Panc1 (cell line): ENCODE results near the gene ESR1. TPM values are rescaled to one million over a fixed set of nuclear protein-coding genes. Genes with fewer than 3 reads are reported as not detected.

Experiments
- ATAC-seq: fragments of 200-7000 bp; cut with Tn5 transposase; 2 replicates; pipeline ENCODE4 v1.9.1; 2020; ENCODE audit warnings: mild to moderate bottlenecking, moderate library complexity
- BruUV-seq: library from RNA; stranded (reverse); fragments of 400-500 nt; replicated peaks from 2 replicates; lab custom pipeline; 2021; lab: Mats Ljungman, UMichigan
- CTCF ChIA-PET: fragments of 300-600 bp; sonication (Branson Sonifier 250); formaldehyde crosslinking; loops from one replicate; lab custom pipeline; 2022; ENCODE audit warnings: antibody characterized with exemption; lab: Charles Lee
- POLR2A ChIA-PET: fragments of 300-600 bp; sonication (Branson Sonifier 250); formaldehyde crosslinking; loops from one replicate; lab custom pipeline; 2022; ENCODE audit warnings: antibody characterized with exemption; lab: Charles Lee
- DNase-seq: peaks from one replicate; pipeline ENCODE4 v3.0.0-alpha.2; 2010; ENCODE audit warnings: low read depth, low spot score
- H3K27ac ChIP-seq: 2 replicates; pipeline ENCODE4 v1.5.1; 2011; ENCODE audit warnings: mild to moderate bottlenecking, low read length, inconsistent platforms
- H3K27me3 ChIP-seq: fragments of 200-500 bp; sonication (Bioruptor generic); 2 replicates; pipeline ENCODE4 v1.6.0; 2014; ENCODE audit warnings: low read length, inconsistent platforms; ENCODE audit not compliant: control insufficient read depth, insufficient read depth
- H3K36me3 ChIP-seq: fragments of 200-500 bp; sonication (Bioruptor generic); 2 replicates; pipeline ENCODE4 v1.5.1; 2014; ENCODE audit warnings: inconsistent platforms, mild to moderate bottlenecking, low read length, moderate library complexity; ENCODE audit not compliant: control insufficient read depth, insufficient read depth
- H3K4me1 ChIP-seq: 2 replicates; pipeline ENCODE4 v1.5.1; 2011; ENCODE audit warnings: inconsistent platforms, mild to moderate bottlenecking, low read length, moderate library complexity; ENCODE audit not compliant: control insufficient read depth, insufficient read depth
- H3K4me3 ChIP-seq, 2 experiments: 2 replicates each; pipeline ENCODE4 v1.5.1; 2011 to 2012; ENCODE audit warnings: low read depth in 2 of 2, low read length in 2 of 2, mild to moderate bottlenecking in 2 of 2, inconsistent platforms in 1 of 2, moderate library complexity in 1 of 2
- H3K9me3 ChIP-seq: fragments of 200-500 bp; sonication (Bioruptor generic); 2 replicates; pipeline ENCODE4 v1.5.1; 2014; ENCODE audit warnings: low read depth, mild to moderate bottlenecking, inconsistent platforms, low read length, moderate library complexity; ENCODE audit not compliant: control insufficient read depth, insufficient read depth
- POLR2AphosphoS5 ChIP-seq: IDR thresholded peaks from 2 replicates; pipeline ENCODE4 v1.6.1; 2012; ENCODE audit warnings: mild to moderate bottlenecking, low read depth, low read length, moderate library complexity
- SIN3A ChIP-seq: IDR thresholded peaks from 2 replicates; pipeline ENCODE4 v1.6.1; 2012; ENCODE audit warnings: low read depth, mild to moderate bottlenecking, low read length, moderate library complexity, borderline replicate concordance; ENCODE audit not compliant: insufficient read depth
- TCF7L2 ChIP-seq: IDR thresholded peaks from 2 replicates; pipeline ENCODE4 v1.6.1; 2011; ENCODE audit warnings: mild to moderate bottlenecking, low read depth, low read length, inconsistent platforms
- in situ Hi-C: cut with HindIII; loops from 2 replicates; pipeline ENCODE4 v1.10.0; 2016; ENCODE audit warnings: low sequenced_read_pairs, low pct_unique_long_range_greater_than_20kb
- intact Hi-C: fragments of 100-400 bp; cut with micrococcal nuclease; formaldehyde crosslinking; loops from one replicate; pipeline ENCODE4 v1.10.0; 2022; ENCODE audit not compliant: unreplicated experiment
- total RNA-seq: library from RNA; stranded (reverse); gene quantifications from one replicate; pipeline ENCODE4 v1.2.1, GENCODE V29; 2021; ENCODE audit not compliant: unreplicated experiment
- TF ChIP-seq, protein P1 (sequence below): fragments of 450-650 bp; IDR thresholded peaks from 2 replicates; pipeline ENCODE4 v1.5.1; 2017; ENCODE audit warnings: mild to moderate bottlenecking
- TF ChIP-seq, protein P2 (sequence below), 2 experiments: IDR thresholded peaks; 2 replicates each; pipeline ENCODE4 v1.6.1; 2011 to 2012; ENCODE audit warnings: low read depth in 2 of 2, control low read depth in 1 of 2, low read length in 1 of 2, mild to moderate bottlenecking in 1 of 2, moderate library complexity in 1 of 2; ENCODE audit not compliant: insufficient read depth in 1 of 2

The ESR1 gene
- total RNA-seq, 1 experiment from 2014 or later: 0.03 TPM

DNA sequence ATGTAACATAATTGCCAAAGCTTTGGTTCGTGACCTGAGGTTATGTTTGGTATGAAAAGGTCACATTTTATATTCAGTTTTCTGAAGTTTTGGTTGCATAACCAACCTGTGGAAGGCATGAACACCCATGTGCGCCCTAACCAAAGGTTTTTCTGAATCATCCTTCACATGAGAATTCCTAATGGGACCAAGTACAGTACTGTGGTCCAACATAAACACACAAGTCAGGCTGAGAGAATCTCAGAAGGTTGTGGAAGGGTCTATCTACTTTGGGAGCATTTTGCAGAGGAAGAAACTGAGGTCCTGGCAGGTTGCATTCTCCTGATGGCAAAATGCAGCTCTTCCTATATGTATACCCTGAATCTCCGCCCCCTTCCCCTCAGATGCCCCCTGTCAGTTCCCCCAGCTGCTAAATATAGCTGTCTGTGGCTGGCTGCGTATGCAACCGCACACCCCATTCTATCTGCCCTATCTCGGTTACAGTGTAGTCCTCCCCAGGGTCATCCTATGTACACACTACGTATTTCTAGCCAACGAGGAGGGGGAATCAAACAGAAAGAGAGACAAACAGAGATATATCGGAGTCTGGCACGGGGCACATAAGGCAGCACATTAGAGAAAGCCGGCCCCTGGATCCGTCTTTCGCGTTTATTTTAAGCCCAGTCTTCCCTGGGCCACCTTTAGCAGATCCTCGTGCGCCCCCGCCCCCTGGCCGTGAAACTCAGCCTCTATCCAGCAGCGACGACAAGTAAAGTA is 547 bp upstream of the ESR1 start:
- Histone ChIP-seq H3K27ac (no peak overlapping the region), H3K27me3 (peaks cover 40% of the 10 kb centered on the region), H3K9me3 (no peaks in the 10 kb centered on the region), H3K4me1 (no peaks in the 10 kb centered on the region), H3K4me3 (no peak overlapping the region), H3K36me3 (no peaks in the 10 kb centered on the region)
- CTCF ChIA-PET: no interaction called here
- ATAC-seq (no peak), DNase-seq (no peak)
- no TSS peak for BruUV-seq
- POLR2A ChIA-PET: no interaction called here
- intact Hi-C loops (no loop called here), in situ Hi-C loops (no loop called here)
- TF ChIP-seq, protein P1, sequence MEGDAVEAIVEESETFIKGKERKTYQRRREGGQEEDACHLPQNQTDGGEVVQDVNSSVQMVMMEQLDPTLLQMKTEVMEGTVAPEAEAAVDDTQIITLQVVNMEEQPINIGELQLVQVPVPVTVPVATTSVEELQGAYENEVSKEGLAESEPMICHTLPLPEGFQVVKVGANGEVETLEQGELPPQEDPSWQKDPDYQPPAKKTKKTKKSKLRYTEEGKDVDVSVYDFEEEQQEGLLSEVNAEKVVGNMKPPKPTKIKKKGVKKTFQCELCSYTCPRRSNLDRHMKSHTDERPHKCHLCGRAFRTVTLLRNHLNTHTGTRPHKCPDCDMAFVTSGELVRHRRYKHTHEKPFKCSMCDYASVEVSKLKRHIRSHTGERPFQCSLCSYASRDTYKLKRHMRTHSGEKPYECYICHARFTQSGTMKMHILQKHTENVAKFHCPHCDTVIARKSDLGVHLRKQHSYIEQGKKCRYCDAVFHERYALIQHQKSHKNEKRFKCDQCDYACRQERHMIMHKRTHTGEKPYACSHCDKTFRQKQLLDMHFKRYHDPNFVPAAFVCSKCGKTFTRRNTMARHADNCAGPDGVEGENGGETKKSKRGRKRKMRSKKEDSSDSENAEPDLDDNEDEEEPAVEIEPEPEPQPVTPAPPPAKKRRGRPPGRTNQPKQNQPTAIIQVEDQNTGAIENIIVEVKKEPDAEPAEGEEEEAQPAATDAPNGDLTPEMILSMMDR: no peak
- TF ChIP-seq TCF7L2 (no peak), SIN3A (no peak), POLR2AphosphoS5 (no peak)
- TF ChIP-seq, protein P2, sequence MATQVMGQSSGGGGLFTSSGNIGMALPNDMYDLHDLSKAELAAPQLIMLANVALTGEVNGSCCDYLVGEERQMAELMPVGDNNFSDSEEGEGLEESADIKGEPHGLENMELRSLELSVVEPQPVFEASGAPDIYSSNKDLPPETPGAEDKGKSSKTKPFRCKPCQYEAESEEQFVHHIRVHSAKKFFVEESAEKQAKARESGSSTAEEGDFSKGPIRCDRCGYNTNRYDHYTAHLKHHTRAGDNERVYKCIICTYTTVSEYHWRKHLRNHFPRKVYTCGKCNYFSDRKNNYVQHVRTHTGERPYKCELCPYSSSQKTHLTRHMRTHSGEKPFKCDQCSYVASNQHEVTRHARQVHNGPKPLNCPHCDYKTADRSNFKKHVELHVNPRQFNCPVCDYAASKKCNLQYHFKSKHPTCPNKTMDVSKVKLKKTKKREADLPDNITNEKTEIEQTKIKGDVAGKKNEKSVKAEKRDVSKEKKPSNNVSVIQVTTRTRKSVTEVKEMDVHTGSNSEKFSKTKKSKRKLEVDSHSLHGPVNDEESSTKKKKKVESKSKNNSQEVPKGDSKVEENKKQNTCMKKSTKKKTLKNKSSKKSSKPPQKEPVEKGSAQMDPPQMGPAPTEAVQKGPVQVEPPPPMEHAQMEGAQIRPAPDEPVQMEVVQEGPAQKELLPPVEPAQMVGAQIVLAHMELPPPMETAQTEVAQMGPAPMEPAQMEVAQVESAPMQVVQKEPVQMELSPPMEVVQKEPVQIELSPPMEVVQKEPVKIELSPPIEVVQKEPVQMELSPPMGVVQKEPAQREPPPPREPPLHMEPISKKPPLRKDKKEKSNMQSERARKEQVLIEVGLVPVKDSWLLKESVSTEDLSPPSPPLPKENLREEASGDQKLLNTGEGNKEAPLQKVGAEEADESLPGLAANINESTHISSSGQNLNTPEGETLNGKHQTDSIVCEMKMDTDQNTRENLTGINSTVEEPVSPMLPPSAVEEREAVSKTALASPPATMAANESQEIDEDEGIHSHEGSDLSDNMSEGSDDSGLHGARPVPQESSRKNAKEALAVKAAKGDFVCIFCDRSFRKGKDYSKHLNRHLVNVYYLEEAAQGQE (IDR thresholded peaks at IDR 0.05; ENCODE audit: insufficient read depth in 1 of 2, low read depth in 2 of 2, low read length in 1 of 2): no peak

DNA sequence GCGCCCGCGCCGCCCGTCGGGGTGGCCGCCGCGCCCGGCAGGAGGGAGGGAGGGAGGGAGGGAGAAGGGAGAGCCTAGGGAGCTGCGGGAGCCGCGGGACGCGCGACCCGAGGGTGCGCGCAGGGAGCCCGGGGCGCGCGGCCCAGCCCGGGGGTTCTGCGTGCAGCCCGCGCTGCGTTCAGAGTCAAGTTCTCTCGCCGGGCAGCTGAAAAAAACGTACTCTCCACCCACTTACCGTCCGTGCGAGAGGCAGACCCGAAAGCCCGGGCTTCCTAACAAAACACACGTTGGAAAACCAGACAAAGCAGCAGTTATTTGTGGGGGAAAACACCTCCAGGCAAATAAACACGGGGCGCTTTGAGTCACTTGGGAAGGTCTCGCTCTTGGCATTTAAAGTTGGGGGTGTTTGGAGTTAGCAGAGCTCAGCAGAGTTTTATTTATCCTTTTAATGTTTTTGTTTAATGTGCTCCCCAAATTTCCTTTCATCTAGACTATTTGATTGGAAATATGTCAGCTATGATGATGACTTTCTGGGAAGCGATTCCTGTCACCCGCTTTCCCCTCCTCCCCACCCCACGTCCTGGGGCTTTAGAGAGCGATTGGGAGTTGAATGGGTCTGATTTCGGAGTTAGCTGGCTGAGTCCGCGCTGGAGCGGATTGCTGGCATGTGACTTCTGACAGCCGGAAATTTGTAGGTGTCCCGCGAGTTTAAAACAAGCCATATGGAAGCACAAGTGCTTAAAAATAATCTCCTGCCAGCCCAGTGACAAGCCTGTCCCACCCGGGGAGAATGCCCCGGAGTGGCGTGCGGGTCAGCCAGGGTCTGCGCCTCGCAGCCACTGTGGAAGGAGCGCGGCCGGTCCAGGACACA is 1.1 kb downstream of the ESR1 start:
- intact Hi-C loops: no loop called here
- in situ Hi-C loops: no loop called here
- H3K27me3 ChIP-seq: peaks cover 44% of the 10 kb centered on the region
- no peak overlapping the region for H3K27ac ChIP-seq
- ChIA-PET POLR2A (no interaction called here), CTCF (no interaction called here)
- no peaks in the 10 kb centered on the region for H3K9me3 ChIP-seq
- no TSS peak for BruUV-seq
- no peaks in the 10 kb centered on the region for H3K4me1 ChIP-seq
- H3K36me3 ChIP-seq: no peaks in the 10 kb centered on the region
- no peak overlapping the region for H3K4me3 ChIP-seq
- ATAC-seq (no peak), DNase-seq (no peak)
- TF ChIP-seq SIN3A (no peak), POLR2AphosphoS5 (no peak), TCF7L2 (no peak)
- TF ChIP-seq, protein P1: no peak
- TF ChIP-seq, protein P2 (IDR thresholded peaks at IDR 0.05; ENCODE audit: insufficient read depth in 1 of 2, low read depth in 2 of 2, low read length in 1 of 2): no peak
